Stomach (tissue), 9 donors: ENCODE measurements around the gene UBE3A. TPM values are rescaled to one million over a fixed set of nuclear protein-coding genes. Genes with fewer than 3 reads are reported as not detected.

ENCODE experiments used
- DNase-seq, 2 donors: peaks; one replicate each; pipeline versions ENCODE4 v3.0.0 to v3.0.0-alpha.2; 2013 to 2019
- H3K27ac ChIP-seq, 5 donors: fragments of 200-600 bp in 4 of 5; sonication (generic) in 4 of 5; one replicate each; pipeline ENCODE4 v1.5.1; 2013 to 2019; ENCODE audit warnings: mild to moderate bottlenecking in 1 of 5, moderate library complexity in 1 of 5
- H3K27me3 ChIP-seq, 3 donors: fragments of 200-600 bp; sonication (generic); one replicate each; pipeline ENCODE4 v1.5.1; 2017 to 2019; ENCODE audit warnings: mixed run types in 1 of 3
- H3K36me3 ChIP-seq, 4 donors: fragments of 200-600 bp; sonication (generic); 1 replicate in 3 of 4; 2 replicates in 1 of 4; pipeline ENCODE4 v1.5.1; 2016 to 2019
- H3K4me1 ChIP-seq, 4 donors: fragments of 200-600 bp; sonication (generic); one replicate each; pipeline ENCODE4 v1.5.1; 2016 to 2019
- H3K4me3 ChIP-seq, 4 donors: fragments of 200-600 bp; sonication (generic) in 3 of 4; one replicate each; pipeline ENCODE4 v1.5.1; 2016 to 2019; ENCODE audit warnings: mild to moderate bottlenecking in 1 of 4
- H3K9me3 ChIP-seq, 4 donors: fragments of 200-600 bp; sonication (generic); one replicate each; pipeline ENCODE4 v1.5.1; 2016 to 2019
- EP300 ChIP-seq: sonication (generic); formaldehyde crosslinking; IDR thresholded peaks from one replicate; pipeline ENCODE4 v1.6.1; 2017; ENCODE audit warnings: antibody characterized with exemption
- POLR2A ChIP-seq, 4 donors: fragments of 450-650 bp; IDR thresholded peaks; one replicate each; pipeline ENCODE4 v1.6.1; 2016; ENCODE audit warnings: antibody characterized with exemption in 4 of 4, control low read depth in 2 of 4, mild to moderate bottlenecking in 1 of 4, moderate library complexity in 1 of 4
- POLR2AphosphoS5 ChIP-seq, 3 donors: sonication (generic); formaldehyde crosslinking; IDR thresholded peaks; one replicate each; pipeline ENCODE4 v1.6.1; 2016; ENCODE audit warnings: antibody characterized with exemption in 3 of 3
- WGBS, 5 donors: extraction: QIAGEN DNeasy Blood & Tissue Kit in 3 of 5; methylation state at CpG; one replicate each; pipeline versions ENCODE4 v1.1.5 to v1.1.7; 2013 to 2018; 5-methylcytosine and 5-hydroxymethylcytosine counted together
- intact Hi-C: fragments of 100-400 bp; cut with DNase I; formaldehyde crosslinking; loops from one replicate; pipeline ENCODE4 v1.15.1; 2023; ENCODE audit warnings: low total_unique reads
- polyA plus RNA-seq, 3 donors: library from polyadenylated mRNA; stranded (reverse); fragments of 200-250 nt; gene quantifications; one replicate each; pipeline ENCODE4 v1.2.3, GENCODE V29; 2013
- total RNA-seq, 5 donors: library from RNA; depleted of rRNA; stranded (reverse); fragments of >200 nt; gene quantifications; one replicate each; pipeline versions ENCODE4 v1.1.0 to v1.2.3, GENCODE V29; 2014 to 2016
- TF ChIP-seq, protein P1 (sequence below), 7 experiments: fragments of 450-650 bp in 4 of 7; fragments of 200-600 bp in 3 of 7; sonication (generic) in 3 of 7; IDR thresholded peaks; one replicate each; pipeline ENCODE4 v1.5.1; 2016 to 2019; ENCODE audit warnings: antibody characterized with exemption in 7 of 7, control low read depth in 2 of 7, mild to moderate bottlenecking in 1 of 7
- donor health status: healthy with polysubstance abuse.
- donor health status: Bipolar disorder and iron deficiency.
- donor health status: healthy.

UBE3A gene
- total and polyA plus RNA-seq, 8 donors, result 11.0 to 209 (median 59.2) TPM

DNA sequence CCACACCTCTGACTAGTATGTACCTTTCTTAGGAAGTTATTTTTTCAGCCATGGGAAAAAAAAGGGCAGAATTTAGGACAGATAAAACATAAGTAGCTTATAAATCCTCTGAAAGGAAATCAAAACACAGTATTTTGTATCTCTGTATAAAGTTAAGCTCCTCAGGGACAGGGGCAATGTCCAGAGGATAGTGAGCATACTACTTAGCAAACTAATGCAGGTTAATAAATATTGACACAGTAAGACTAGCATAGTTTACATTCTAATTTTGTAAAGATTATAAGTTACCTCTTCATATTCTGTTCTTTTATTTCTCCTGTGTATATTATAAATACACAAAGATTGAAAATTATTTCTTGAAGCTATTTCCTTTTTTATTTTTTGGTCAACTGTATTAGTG is 2.1 kb downstream of the UBE3A start:
- Histone ChIP-seq H3K9me3 (no peaks in the 10 kb centered on the region), H3K27me3 (no peaks in the 10 kb centered on the region), H3K4me1 (peaks cover 21 to 69% (median 45%) of the 10 kb centered on the region in 4 donors), H3K27ac (no peak overlapping the region), H3K36me3 (no peaks in the 10 kb centered on the region), H3K4me3 (peak overlapping the region in 2 of 4 donors; percentile 0 to 94)
- no peak for DNase-seq
- intact Hi-C loops, result no loop called here
- TF ChIP-seq POLR2AphosphoS5 (IDR thresholded peaks at IDR 0.05) (no peak), POLR2A (IDR thresholded peaks at IDR 0.05) (no peak), EP300 (no peak)
- TF ChIP-seq, protein P1, sequence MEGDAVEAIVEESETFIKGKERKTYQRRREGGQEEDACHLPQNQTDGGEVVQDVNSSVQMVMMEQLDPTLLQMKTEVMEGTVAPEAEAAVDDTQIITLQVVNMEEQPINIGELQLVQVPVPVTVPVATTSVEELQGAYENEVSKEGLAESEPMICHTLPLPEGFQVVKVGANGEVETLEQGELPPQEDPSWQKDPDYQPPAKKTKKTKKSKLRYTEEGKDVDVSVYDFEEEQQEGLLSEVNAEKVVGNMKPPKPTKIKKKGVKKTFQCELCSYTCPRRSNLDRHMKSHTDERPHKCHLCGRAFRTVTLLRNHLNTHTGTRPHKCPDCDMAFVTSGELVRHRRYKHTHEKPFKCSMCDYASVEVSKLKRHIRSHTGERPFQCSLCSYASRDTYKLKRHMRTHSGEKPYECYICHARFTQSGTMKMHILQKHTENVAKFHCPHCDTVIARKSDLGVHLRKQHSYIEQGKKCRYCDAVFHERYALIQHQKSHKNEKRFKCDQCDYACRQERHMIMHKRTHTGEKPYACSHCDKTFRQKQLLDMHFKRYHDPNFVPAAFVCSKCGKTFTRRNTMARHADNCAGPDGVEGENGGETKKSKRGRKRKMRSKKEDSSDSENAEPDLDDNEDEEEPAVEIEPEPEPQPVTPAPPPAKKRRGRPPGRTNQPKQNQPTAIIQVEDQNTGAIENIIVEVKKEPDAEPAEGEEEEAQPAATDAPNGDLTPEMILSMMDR (IDR thresholded peaks at IDR 0.05), result no peak

DNA sequence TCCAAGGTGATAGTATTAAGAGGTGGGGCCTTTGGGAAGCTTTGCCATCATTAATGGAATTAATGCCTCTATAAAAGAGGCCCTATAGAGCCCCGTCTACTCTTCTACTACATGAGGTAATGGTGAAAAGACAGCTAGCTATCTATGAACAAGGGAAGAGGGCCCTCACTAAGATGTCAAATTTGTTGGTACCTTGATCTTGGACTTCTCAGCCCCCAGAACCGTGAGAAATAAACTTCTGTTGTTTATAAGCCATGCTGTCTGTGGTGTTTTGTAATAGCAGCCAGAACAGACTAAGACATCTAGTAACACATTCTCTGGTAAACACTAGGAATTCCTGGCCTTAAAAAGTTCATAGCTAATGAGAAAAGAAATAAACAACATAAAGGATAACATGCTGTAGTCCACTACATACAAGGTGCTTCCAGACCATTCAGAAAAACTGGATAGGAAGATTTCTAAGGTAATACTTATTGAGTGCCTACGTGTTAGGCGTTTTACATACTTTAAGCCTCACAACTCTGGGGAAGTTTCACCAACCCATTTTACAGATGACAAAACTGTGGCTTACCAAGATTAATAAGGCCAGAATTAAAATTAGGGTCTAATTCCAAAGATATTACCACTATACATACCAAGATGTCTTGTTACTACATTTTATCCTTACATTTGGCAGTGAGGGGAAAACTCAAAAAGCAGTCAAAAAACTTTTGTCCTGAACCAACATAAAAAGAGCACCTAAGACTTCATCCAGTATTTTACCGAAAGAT is 3.2 kb downstream of the UBE3A start:
- Histone ChIP-seq H3K9me3 (no peaks in the 10 kb centered on the region), H3K27me3 (no peaks in the 10 kb centered on the region), H3K4me1 (peaks cover 24 to 79% (median 53%) of the 10 kb centered on the region in 4 donors), H3K36me3 (no peaks in the 10 kb centered on the region), H3K27ac (no peak overlapping the region), H3K4me3 (peak overlapping the region in 1 of 4 donors; percentile 0)
- TF ChIP-seq, protein P1 (IDR thresholded peaks at IDR 0.05), result no peak
- TF ChIP-seq POLR2AphosphoS5 (IDR thresholded peaks at IDR 0.05) (no peak), POLR2A (IDR thresholded peaks at IDR 0.05) (no peak), EP300 (no peak)
- 84 to 94% (median 93%) methylated on average over 5 of the region's 5 CpGs for WGBS, 5 donors
- no peak for DNase-seq
- intact Hi-C loops, result no loop called here

DNA sequence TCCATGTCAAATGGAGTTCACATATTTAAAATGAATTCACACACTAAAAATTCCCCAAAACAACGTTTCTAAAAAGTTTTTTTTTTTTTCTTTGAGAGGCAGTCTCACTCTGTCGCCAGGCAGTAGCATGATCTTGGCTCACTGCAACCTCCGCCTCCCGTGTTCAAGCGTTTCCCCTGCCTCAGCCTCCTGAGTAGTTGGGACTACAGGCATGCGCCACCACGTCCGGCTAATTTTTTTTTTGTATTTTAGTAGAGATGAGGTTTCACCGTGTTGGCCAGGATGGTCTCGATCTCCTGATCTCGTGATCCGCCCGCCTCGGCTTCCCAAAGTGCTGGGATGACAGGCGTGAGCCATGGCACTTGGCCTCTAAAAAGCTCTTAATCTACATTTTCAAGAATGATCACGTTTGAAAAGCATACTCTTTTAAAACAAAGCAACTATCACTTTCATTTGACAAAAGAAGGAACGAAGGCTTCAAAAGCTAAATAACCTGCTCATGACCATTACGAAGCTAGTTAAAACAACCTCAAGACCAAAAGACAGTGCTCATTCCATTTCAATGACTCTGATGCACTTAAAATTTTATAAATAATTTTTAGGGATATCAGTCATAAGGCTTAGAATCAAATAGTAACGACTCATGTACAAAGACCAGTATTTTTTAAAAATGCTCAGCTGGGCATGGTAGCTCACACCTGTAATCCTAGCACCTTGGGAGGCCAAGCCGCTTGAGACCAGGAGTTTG is 5.5 kb downstream of the UBE3A start:
- 77 to 86% (median 81%) methylated on average over 20 of the region's 20 CpGs for WGBS, 5 donors
- TF ChIP-seq POLR2A (IDR thresholded peaks at IDR 0.05), result no peak
- TF ChIP-seq, protein P1 (IDR thresholded peaks at IDR 0.05), result no peak
- TF ChIP-seq EP300, result no peak
- no peak for TF ChIP-seq POLR2AphosphoS5 (IDR thresholded peaks at IDR 0.05)
- no peaks in the 10 kb centered on the region for H3K36me3 ChIP-seq
- no peak for DNase-seq
- intact Hi-C loops, result no loop called here
- H3K9me3 ChIP-seq, result no peaks in the 10 kb centered on the region
- H3K4me3 ChIP-seq, result no peak overlapping the region
- H3K27me3 ChIP-seq, result no peaks in the 10 kb centered on the region
- H3K4me1 ChIP-seq, result peaks cover 24 to 88% (median 60%) of the 10 kb centered on the region in 4 donors
- no peak overlapping the region for H3K27ac ChIP-seq

- no peaks in the 10 kb centered on the region for H3K36me3 ChIP-seq
- WGBS, 5 donors, result 63 to 71% (median 66%) methylated on average over 3 of the region's 3 CpGs
- intact Hi-C loops, result no loop called here
- DNase-seq, result no peak
- no peak overlapping the region for H3K4me3 ChIP-seq
- no peak for TF ChIP-seq EP300
- TF ChIP-seq POLR2AphosphoS5 (IDR thresholded peaks at IDR 0.05), result no peak
- TF ChIP-seq, protein P1 (IDR thresholded peaks at IDR 0.05), result no peak
- no peak for TF ChIP-seq POLR2A (IDR thresholded peaks at IDR 0.05)
- H3K27me3 ChIP-seq, result no peaks in the 10 kb centered on the region
- peaks cover 27 to 91% (median 57%) of the 10 kb centered on the region in 4 donors for H3K4me1 ChIP-seq
- H3K9me3 ChIP-seq, result no peaks in the 10 kb centered on the region
- no peak overlapping the region for H3K27ac ChIP-seq
Observed at GRCh38 chr15:25431836-25432561, 6.8 kb downstream of the UBE3A start.
